ENCODE data around the gene SRL.

The SRL gene

GRCh38 chr16:4179763-4180260, 62.1 kb downstream of the SRL start:
- CTCF ChIA-PET, result interaction anchor here (0.6 kb wide), 1 partner anchor 845 kb away, joined by 5 read pairs; no protein-coding TSS in a partner anchor
- DNase-seq (ENCODE audit: extremely low spot score), result no peak
- POLR2A ChIA-PET, result interaction anchor here (0.6 to 1.6 kb wide), 4 partner anchors 9 to 73 kb away, joined by 3 to 5 read pairs (median 3); no protein-coding TSS in a partner anchor
- TF ChIP-seq FOXM1 (IDR thresholded peaks at IDR 0.05; ENCODE audit: borderline replicate concordance), result no peak
- TF ChIP-seq SP1 (IDR thresholded peaks at IDR 0.05), result no peak
- TF ChIP-seq FOXA1 (IDR thresholded peaks at IDR 0.05), result no peak
- no peak for TF ChIP-seq L3MBTL2 (conservative IDR thresholded peaks at IDR 0.05)
- TF ChIP-seq FOXK2 (IDR thresholded peaks at IDR 0.05), result no peak
- no peak for TF ChIP-seq ZNF384 (IDR thresholded peaks at IDR 0.05)
- no peak for TF ChIP-seq SUZ12 (IDR thresholded peaks at IDR 0.05)
- TF ChIP-seq BHLHE40 (IDR thresholded peaks at IDR 0.05; ENCODE audit: borderline replicate concordance), result no peak
- no peak for TF ChIP-seq NFRKB (IDR thresholded peaks at IDR 0.05)
- TF ChIP-seq PKNOX1 (IDR thresholded peaks at IDR 0.05), result no peak

- ChIA-PET CTCF (no interaction called here), POLR2A (interaction anchor here (1.1 kb wide), 1 partner anchor 74 kb away, joined by 5 read pairs; no protein-coding TSS in a partner anchor)
- no peak for DNase-seq (ENCODE audit: extremely low spot score)
- TF ChIP-seq NFRKB (IDR thresholded peaks at IDR 0.05) (no peak), CTBP1 (IDR thresholded peaks at IDR 0.05; ENCODE audit: borderline replicate concordance) (no peak)
These were observed 62.9 kb downstream of the SRL start for GRCh38 chr16:4179020-4179419.

GRCh38 chr16:4178468-4179010, 63.3 kb downstream of the SRL start:
- ChIA-PET POLR2A (interaction anchor here (1.1 kb wide), 1 partner anchor 75 kb away, joined by 5 read pairs; no protein-coding TSS in a partner anchor), CTCF (no interaction called here)
- no peak for TF ChIP-seq TARDBP (IDR thresholded peaks at IDR 0.05)
- no peak for TF ChIP-seq BHLHE40 (IDR thresholded peaks at IDR 0.05; ENCODE audit: borderline replicate concordance)
- TF ChIP-seq FOXK2 (IDR thresholded peaks at IDR 0.05), result no peak
- TF ChIP-seq SP1 (IDR thresholded peaks at IDR 0.05), result no peak
- no peak for TF ChIP-seq LEF1 (IDR thresholded peaks at IDR 0.05; ENCODE audit: borderline replicate concordance)
- no peak for TF ChIP-seq ZNF384 (IDR thresholded peaks at IDR 0.05)
- TF ChIP-seq FOXM1 (IDR thresholded peaks at IDR 0.05; ENCODE audit: borderline replicate concordance), result no peak
- TF ChIP-seq FOXA1 (IDR thresholded peaks at IDR 0.05), result no peak
- no peak for TF ChIP-seq L3MBTL2 (conservative IDR thresholded peaks at IDR 0.05)
- no peak for TF ChIP-seq CTBP1 (IDR thresholded peaks at IDR 0.05; ENCODE audit: borderline replicate concordance)
- TF ChIP-seq SUZ12 (IDR thresholded peaks at IDR 0.05), result no peak
- no peak for TF ChIP-seq ELF4 (IDR thresholded peaks at IDR 0.05)
- TF ChIP-seq NFRKB (IDR thresholded peaks at IDR 0.05), result no peak
- no peak for TF ChIP-seq HDGF (IDR thresholded peaks at IDR 0.05; ENCODE audit: borderline replicate concordance)
- no peak for TF ChIP-seq PKNOX1 (IDR thresholded peaks at IDR 0.05)
- DNase-seq (ENCODE audit: extremely low spot score), result no peak

GRCh38 chr16:4176906-4177417, 64.9 kb downstream of the SRL start:
- CTCF ChIA-PET, result interaction anchor here (0.5 kb wide), 1 partner anchor 112 kb away, joined by 4 read pairs; no protein-coding TSS in a partner anchor
- TF ChIP-seq NFRKB (IDR thresholded peaks at IDR 0.05), result no peak
- TF ChIP-seq FOXM1 (IDR thresholded peaks at IDR 0.05; ENCODE audit: borderline replicate concordance), result no peak
- no peak for TF ChIP-seq ZNF384 (IDR thresholded peaks at IDR 0.05)
- TF ChIP-seq FOXK2 (IDR thresholded peaks at IDR 0.05), result no peak
- TF ChIP-seq SUZ12 (IDR thresholded peaks at IDR 0.05), result no peak
- no peak for TF ChIP-seq L3MBTL2 (conservative IDR thresholded peaks at IDR 0.05)
- no peak for TF ChIP-seq ELF4 (IDR thresholded peaks at IDR 0.05)
- TF ChIP-seq ARNT (IDR thresholded peaks at IDR 0.05), result no peak
- TF ChIP-seq FOXA1 (IDR thresholded peaks at IDR 0.05), result no peak
- TF ChIP-seq HDGF (IDR thresholded peaks at IDR 0.05; ENCODE audit: borderline replicate concordance), result no peak
- no peak for TF ChIP-seq LEF1 (IDR thresholded peaks at IDR 0.05; ENCODE audit: borderline replicate concordance)
- TF ChIP-seq BHLHE40 (IDR thresholded peaks at IDR 0.05; ENCODE audit: borderline replicate concordance), result no peak
- no peak for TF ChIP-seq PKNOX1 (IDR thresholded peaks at IDR 0.05)
- no peak for TF ChIP-seq TARDBP (IDR thresholded peaks at IDR 0.05)
- TF ChIP-seq CTBP1 (IDR thresholded peaks at IDR 0.05; ENCODE audit: borderline replicate concordance), result no peak
- no peak for TF ChIP-seq SP1 (IDR thresholded peaks at IDR 0.05)
- DNase-seq (ENCODE audit: extremely low spot score), result no peak
- POLR2A ChIA-PET, result interaction anchor here (1.0 kb wide), 1 partner anchor 12 kb away, joined by 3 read pairs; no protein-coding TSS in a partner anchor

GRCh38 chr16:4175849-4176248, 66.0 kb downstream of the SRL start:
- CTCF ChIA-PET, result no interaction called here

More at GRCh38 chr16:4175849-4176248, 66.0 kb downstream of the SRL start:
- POLR2A ChIA-PET, result no interaction called here
- TF ChIP-seq HDGF (IDR thresholded peaks at IDR 0.05; ENCODE audit: borderline replicate concordance), result no peak
- no peak for TF ChIP-seq PKNOX1 (IDR thresholded peaks at IDR 0.05)
- TF ChIP-seq ELF4 (IDR thresholded peaks at IDR 0.05), result no peak
- no peak for TF ChIP-seq BHLHE40 (IDR thresholded peaks at IDR 0.05; ENCODE audit: borderline replicate concordance)
- no peak for TF ChIP-seq NFRKB (IDR thresholded peaks at IDR 0.05)
- no peak for TF ChIP-seq L3MBTL2 (conservative IDR thresholded peaks at IDR 0.05)
- TF ChIP-seq ARNT (IDR thresholded peaks at IDR 0.05), result no peak
- TF ChIP-seq SUZ12 (IDR thresholded peaks at IDR 0.05), result no peak
- no peak for TF ChIP-seq FOXA1 (IDR thresholded peaks at IDR 0.05)
- TF ChIP-seq LEF1 (IDR thresholded peaks at IDR 0.05; ENCODE audit: borderline replicate concordance), result no peak
- TF ChIP-seq ZNF384 (IDR thresholded peaks at IDR 0.05), result no peak
- no peak for DNase-seq (ENCODE audit: extremely low spot score)
